HL-60 (cell line): ENCODE measurements around the gene PNMA6F.
"Not testable (repeated sequence)": the region's sequence is repeated elsewhere in the genome, so short reads cannot be mapped to it uniquely, and the experiment has no call there.

Experiments
- CTCF ChIP-seq: IDR thresholded peaks from one replicate; pipeline ENCODE4 v1.5.1; 2011; ENCODE audit warnings: low read length, control low read depth, inconsistent platforms; ENCODE audit not compliant: insufficient read depth
- POLR2AphosphoS5 ChIP-seq: IDR thresholded peaks from 2 replicates; pipeline ENCODE4 v1.6.1; 2012; ENCODE audit warnings: low read depth

DNA sequence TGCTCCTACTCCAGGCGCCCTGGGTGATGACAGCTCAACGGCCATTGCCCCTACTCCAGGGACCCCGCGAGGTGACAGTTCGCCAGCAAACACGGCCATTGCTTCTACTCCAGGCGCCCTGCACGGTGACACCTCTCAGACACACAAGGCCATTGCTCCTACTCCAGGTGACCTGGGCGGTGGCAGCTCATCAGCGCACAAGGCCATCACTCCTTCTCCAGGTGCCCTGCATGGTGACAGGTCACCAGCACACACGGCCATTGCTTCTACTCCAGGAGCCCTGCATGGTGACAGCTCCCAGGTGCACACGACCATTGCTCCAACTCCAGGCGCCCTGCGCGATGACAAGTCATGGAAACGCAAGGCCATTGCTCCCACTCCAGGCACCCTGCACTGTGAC, 46.1 kb downstream of the PNMA6F start:
- TF ChIP-seq CTCF, POLR2AphosphoS5: not testable (repeated sequence)
